ENCODE measurements around the gene LPAR6.

GRCh38 chr13:48415516-48415915 lies 2.6 kb upstream of the LPAR6 start:
- TF ChIP-seq BACH2 (CRISPR knock-in tag; IDR thresholded peaks at IDR 0.05; ENCODE audit: borderline replicate concordance) (no peak), ZNF70 (CRISPR knock-in tag; IDR thresholded peaks at IDR 0.05) (no peak), CSRNP3 (CRISPR knock-in tag; IDR thresholded peaks at IDR 0.05) (no peak), ZFP30 (CRISPR knock-in tag; IDR thresholded peaks at IDR 0.05) (no peak)
